NCI-H2227 (cell line): ENCODE measurements around the gene SF3A2.

Source experiments
- DNase-seq: peaks from one replicate; lab custom pipeline; 2025; ENCODE audit not compliant: unreplicated experiment; lab: John Stamatoyannopoulos, UW

The SF3A2 gene

DNA sequence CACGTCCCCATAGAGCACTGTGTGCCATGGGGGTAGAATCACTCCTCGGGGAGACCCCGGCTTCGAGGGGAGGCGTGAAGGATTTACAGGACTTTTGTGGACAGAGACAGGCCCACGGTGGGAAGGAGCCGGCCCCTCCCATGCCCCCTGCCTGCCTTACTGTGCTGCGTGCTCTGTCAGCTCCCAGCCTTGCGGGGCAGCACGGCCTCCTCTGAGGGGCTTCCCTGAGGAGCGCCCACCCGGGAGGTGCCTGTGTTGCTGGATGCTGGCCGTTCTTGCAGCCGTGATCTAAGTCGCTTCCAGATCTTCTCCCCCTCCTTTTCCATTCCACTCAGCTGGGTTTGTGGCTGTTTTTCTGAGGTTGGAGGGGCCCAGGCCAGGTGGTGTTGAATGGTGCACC is 29.6 kb upstream of the SF3A2 start:
- DNase-seq, result no peak

- DNase-seq, result peak; percentile 76
Observed at GRCh38 chr19:2207991-2208860, 28.4 kb upstream of the SF3A2 start.

DNA sequence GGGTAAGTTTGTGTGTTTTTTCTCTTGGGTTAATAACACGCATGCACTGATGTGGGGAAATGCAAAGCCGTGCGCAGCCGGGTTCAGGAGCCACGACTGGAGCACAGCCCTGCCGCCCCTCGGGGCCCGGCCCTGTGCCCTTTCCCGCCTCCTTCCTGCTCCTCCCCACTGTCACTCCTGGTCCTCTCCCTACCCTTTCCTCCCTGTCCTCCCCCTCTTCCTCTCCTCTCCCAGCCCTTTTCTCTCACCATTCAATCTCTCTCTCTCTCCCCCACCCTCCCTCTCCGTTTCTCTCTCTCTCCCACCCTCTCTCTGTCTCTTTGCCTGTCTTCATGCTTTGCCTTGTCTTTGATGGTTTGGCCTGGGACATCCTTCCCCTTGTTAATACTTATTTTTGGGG is 27.6 kb upstream of the SF3A2 start:
- DNase-seq, result no peak

GRCh38 chr19:2209408-2209807 is 27.2 kb upstream of the SF3A2 start:
- DNase-seq, result no peak

GRCh38 chr19:2210206-2210605 is 26.4 kb upstream of the SF3A2 start:
- DNase-seq, result no peak

DNA sequence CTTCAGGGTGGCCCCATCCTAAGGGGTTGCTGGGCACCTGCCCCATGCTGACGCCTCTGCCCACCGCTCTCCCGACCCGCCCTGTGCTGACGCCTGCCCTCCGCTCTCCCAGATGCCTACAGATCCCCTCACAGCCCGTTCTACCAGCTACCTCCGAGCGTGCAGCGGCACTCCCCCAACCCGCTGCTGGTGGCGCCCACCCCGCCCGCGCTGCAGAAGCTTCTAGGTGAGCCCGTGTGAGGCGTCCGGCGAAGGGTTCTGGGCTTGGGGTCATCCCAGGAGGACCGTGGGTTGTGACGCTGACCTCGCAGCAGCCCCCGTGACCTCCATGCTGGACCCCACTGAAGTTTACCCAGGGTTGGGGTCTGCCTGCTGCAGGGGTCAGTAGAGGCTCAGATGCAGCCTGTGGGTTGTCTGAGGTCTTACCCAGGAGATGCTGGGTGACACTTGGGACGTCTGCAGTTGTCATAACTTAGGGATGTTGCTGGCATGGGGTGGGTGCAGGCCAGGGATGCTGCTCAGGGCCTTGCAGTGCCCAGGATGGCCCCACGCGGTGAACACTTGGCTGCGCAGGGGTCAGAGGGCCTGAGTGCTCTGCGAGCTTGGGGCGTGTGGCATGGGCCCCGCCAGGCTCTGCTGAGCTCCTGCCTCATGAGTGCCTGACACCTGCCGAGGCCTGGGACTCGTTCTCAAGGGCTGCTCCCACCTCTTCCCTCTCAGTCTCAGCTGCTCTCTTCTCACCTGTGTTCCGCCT is 25.5 kb upstream of the SF3A2 start:
- no peak for DNase-seq

- DNase-seq, result no peak
Observed at GRCh38 chr19:2212861-2213711, 23.5 kb upstream of the SF3A2 start.

GRCh38 chr19:2213799-2214198 is 22.8 kb upstream of the SF3A2 start:
- no peak for DNase-seq

- no peak for DNase-seq
Observed at GRCh38 chr19:2214251-2214650, 22.4 kb upstream of the SF3A2 start.

DNA sequence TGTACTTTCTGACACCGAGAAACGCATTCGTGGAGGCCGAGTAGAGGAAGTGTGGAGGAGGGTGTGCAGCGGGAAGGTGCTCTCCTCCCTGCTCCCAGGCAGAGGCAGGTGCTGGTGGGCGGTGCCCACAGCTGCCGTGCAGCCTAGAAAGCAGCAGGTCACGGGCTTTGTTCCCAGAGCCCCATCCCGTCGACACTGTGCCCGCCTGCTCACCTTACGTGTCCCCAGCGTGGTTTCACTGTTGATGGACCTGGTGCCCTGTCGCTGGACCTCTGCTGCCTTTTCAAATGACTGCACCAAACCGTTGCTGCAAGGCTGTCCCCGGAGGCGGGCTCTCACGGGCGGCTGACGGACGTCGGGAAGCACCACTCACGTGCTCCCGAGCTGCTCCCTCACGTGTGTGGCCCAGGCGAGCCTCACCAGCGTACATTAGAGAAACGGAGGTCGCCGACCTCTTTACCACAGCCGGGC is 21.3 kb upstream of the SF3A2 start:
- DNase-seq, result peak; percentile 27

DNA sequence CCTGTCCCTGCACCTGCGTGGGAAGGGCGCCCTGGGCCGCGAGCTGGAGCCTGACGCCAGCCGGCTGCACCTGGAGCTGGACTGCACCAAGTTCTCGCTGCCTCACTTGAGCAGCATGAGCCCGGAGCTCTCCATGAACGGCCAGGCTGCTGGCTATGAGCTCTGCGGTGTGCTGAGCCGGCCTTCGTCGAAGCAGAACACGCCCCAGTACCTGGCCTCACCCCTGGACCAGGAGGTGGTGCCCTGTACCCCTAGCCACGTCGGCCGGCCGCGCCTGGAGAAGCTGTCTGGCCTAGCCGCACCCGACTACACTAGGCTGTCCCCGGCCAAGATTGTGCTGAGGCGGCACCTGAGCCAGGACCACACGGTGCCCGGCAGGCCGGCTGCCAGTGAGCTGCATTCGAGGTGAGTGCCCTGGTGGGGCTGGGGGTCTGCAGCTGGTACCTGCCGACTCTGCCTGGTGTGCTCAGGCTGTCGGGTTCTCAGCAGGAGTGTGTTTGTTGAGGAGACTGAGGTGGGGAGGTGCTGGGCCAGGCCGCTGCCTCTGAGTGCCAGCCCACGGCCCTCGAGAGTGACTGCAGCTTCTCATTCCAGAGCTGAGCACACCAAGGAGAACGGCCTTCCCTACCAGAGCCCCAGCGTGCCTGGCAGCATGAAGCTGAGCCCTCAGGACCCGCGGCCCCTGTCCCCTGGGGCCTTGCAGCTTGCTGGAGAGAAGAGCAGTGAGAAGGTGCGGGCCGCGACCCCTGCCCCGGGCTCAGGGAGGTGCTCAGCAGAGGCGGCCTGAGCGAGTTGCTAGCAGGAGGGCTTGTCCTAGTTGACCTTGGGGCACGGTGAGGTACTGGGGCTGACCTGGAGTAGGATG is 20.0 kb upstream of the SF3A2 start:
- DNase-seq, result no peak

- DNase-seq, result no peak
Observed at GRCh38 chr19:2217591-2217990, 19.0 kb upstream of the SF3A2 start.

DNA sequence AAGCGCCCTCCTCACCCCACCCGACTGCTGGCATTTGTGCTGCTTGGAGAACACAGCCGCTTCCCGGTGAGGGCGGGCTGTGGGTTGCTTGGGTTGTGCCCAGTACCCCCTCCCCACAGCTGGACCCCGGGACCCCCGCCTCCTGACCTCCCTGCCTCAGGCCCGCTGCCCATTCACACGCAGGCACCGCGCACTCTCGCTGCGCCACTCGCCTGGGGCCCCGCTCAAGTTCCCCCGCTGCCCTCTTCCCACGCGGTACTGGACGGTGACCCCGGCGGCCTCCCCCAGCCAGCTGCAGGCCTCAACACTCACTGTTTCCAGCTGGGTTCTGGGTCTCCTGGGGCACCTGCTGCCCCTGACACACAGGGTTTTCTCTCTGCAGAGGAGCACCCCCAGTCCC is 16.9 kb upstream of the SF3A2 start:
- DNase-seq, result no peak

- no peak for DNase-seq
Observed at GRCh38 chr19:2221250-2221831, 15.3 kb upstream of the SF3A2 start.

GRCh38 chr19:2221918-2222317 is 14.7 kb upstream of the SF3A2 start:
- DNase-seq, result no peak

DNA sequence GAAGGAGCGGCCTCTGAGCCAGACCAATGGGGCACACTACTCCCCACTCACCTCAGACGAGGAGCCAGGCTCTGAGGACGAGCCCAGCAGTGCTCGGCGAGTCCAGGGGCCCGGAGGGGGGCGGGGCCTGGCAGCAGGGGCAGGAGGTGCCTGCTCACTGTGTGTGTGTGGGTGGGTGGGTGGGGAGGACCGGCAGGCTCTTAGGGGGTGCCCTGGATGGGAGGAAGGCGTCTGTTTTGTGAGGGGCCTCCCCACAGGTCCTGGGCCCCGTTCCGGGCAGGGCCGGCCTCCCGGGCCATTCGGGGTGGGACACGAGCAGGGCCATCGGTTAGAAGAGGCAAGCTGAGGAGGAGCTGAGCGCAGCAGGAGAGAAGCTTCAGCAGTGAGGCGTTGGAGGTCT is 13.2 kb upstream of the SF3A2 start:
- no peak for DNase-seq

- DNase-seq, result no peak
Observed at GRCh38 chr19:2223959-2224358, 12.7 kb upstream of the SF3A2 start.

GRCh38 chr19:2224754-2225349 is 11.8 kb upstream of the SF3A2 start:
- DNase-seq, result no peak

DNA sequence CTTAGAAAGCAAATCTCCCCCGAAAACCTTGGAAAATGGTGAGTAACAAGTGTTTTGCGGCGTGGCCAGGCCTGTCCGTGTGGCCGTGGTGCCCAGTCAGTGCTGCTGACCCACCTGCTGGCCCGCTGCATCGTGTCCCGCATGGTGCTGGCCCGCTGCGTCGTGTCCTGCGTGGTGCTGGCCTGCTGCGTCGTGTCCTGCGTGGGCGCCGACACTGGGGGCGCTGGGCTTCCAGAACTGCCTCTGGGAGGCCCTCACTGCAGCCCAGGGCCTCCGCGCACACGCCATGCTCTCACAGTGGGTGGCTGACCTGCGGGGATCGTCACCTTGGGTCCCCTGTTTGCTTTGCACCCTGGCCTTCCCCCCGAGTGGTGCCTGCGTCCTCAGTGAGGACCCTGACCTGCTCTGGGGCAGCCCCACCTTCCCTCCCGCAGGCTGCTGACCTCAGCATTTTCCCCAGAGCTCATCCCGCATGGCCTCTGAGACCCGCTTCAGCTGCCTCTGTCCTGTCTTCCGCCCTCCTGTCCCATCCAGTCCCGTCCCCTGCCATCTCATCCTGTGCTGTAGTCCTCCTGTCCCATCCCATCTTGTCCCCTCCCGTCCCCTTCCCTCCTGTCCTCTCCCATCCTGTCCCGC is 11.1 kb upstream of the SF3A2 start:
- DNase-seq, result no peak
